ENCODE results near the gene IL12RB1. TPM values are rescaled to one million over a fixed set of nuclear protein-coding genes. Genes with fewer than 3 reads are reported as not detected.
"Not testable (repeated sequence)": the region's sequence is repeated elsewhere in the genome, so short reads cannot be mapped to it uniquely, and the experiment has no call there.

IL12RB1 gene
- total RNA-seq, 4 donors from 2014 or later: 0.30 to 0.87 TPM; not detected in 2

- H3K27me3 ChIP-seq: no peaks in the 10 kb centered on the region
- H3K4me3 ChIP-seq: no peak overlapping the region
- no peaks in the 10 kb centered on the region for H3K36me3 ChIP-seq
- no peak for TF ChIP-seq CTCF (IDR thresholded peaks at IDR 0.05)
- no peak for TF ChIP-seq POLR2A (IDR thresholded peaks at IDR 0.05)
- no peak for TF ChIP-seq EP300 (IDR thresholded peaks at IDR 0.05)
- TF ChIP-seq POLR2AphosphoS5 (IDR thresholded peaks at IDR 0.05): no peak
- no peak for DNase-seq (ENCODE audit: low spot score in 2 of 2)
- H3K4me1 ChIP-seq: peaks cover 17% of the 10 kb centered on the region
- H3K9me3 ChIP-seq: no peaks in the 10 kb centered on the region
- WGBS: 71% methylated on average over 2 of the region's 2 CpGs
- no peak overlapping the region for H3K27ac ChIP-seq
These were observed 45.7 kb downstream of the IL12RB1 start for GRCh38 chr19:18041054-18041453.

- not testable (repeated sequence) for H3K36me3 ChIP-seq; DNase-seq (ENCODE audit: low spot score in 2 of 2); H3K9me3 ChIP-seq; H3K27me3 ChIP-seq; H3K4me3 ChIP-seq; H3K27ac ChIP-seq
- WGBS: 62% methylated on average over 2 of the region's 2 CpGs
- H3K4me1 ChIP-seq: peaks cover 28% of the 10 kb centered on the region
These were observed 54.6 kb downstream of the IL12RB1 start for GRCh38 chr19:18032102-18032501.

- H3K4me1 ChIP-seq: peaks cover 28% of the 10 kb centered on the region
- H3K27ac ChIP-seq; H3K36me3 ChIP-seq; H3K4me3 ChIP-seq; H3K27me3 ChIP-seq; H3K9me3 ChIP-seq; DNase-seq (ENCODE audit: low spot score in 2 of 2): not testable (repeated sequence)
- WGBS: 48% methylated on average over 5 of the region's 5 CpGs
These were observed 55.3 kb downstream of the IL12RB1 start for GRCh38 chr19:18031401-18031800.

GRCh38 chr19:18029617-18030338 lies 57.0 kb downstream of the IL12RB1 start:
- TF ChIP-seq POLR2AphosphoS5 (IDR thresholded peaks at IDR 0.05): no peak
- WGBS: 38% methylated on average over 8 of the region's 8 CpGs
- Histone ChIP-seq H3K9me3 (no peaks in the 10 kb centered on the region), H3K27me3 (no peaks in the 10 kb centered on the region), H3K27ac (no peak overlapping the region), H3K4me3 (no peak overlapping the region), H3K4me1 (peaks cover 30% of the 10 kb centered on the region), H3K36me3 (no peaks in the 10 kb centered on the region)
- peak in 1 of 2 donors; percentile 77 for DNase-seq (ENCODE audit: low spot score in 2 of 2)

GRCh38 chr19:18027151-18027550 lies 59.6 kb downstream of the IL12RB1 start:
- no peaks in the 10 kb centered on the region for H3K9me3 ChIP-seq
- DNase-seq (ENCODE audit: low spot score in 2 of 2): no peak
- TF ChIP-seq POLR2AphosphoS5 (IDR thresholded peaks at IDR 0.05): no peak
- no peak for TF ChIP-seq POLR2A (IDR thresholded peaks at IDR 0.05)
- no peak for TF ChIP-seq EP300 (IDR thresholded peaks at IDR 0.05)
- no peak for TF ChIP-seq CTCF (IDR thresholded peaks at IDR 0.05)
- H3K36me3 ChIP-seq: no peaks in the 10 kb centered on the region
- peaks cover 51% of the 10 kb centered on the region for H3K4me1 ChIP-seq
- H3K4me3 ChIP-seq: no peak overlapping the region
- no peaks in the 10 kb centered on the region for H3K27me3 ChIP-seq
- H3K27ac ChIP-seq: no peak overlapping the region
- 93% methylated on average over 4 of the region's 4 CpGs for WGBS

- H3K4me3 ChIP-seq: no peak overlapping the region
- no peak for TF ChIP-seq CTCF (IDR thresholded peaks at IDR 0.05)
- TF ChIP-seq POLR2AphosphoS5 (IDR thresholded peaks at IDR 0.05): peak in 2 of 3 donors; percentile 73 to 88
- no peaks in the 10 kb centered on the region for H3K36me3 ChIP-seq
- no peaks in the 10 kb centered on the region for H3K9me3 ChIP-seq
- H3K27ac ChIP-seq: peak overlapping the region; percentile 93
- 53% methylated on average over 9 of the region's 23 CpGs for WGBS
- peaks cover 63% of the 10 kb centered on the region for H3K4me1 ChIP-seq
- DNase-seq (ENCODE audit: low spot score in 2 of 2): peak in 1 of 2 donors; percentile 86
- H3K27me3 ChIP-seq: no peaks in the 10 kb centered on the region
These were observed 63.0 kb downstream of the IL12RB1 start for GRCh38 chr19:18023622-18024251.
